ENCODE results near the gene JUN.

GRCh38 chr1:58799650-58800049 lies 15.8 kb upstream of the JUN start:
- no peak for TF ChIP-seq CTCF (IDR thresholded peaks at IDR 0.05 in 4 of 5, conservative IDR thresholded peaks at IDR 0.05 in 1 of 5)
- no peak for TF ChIP-seq POLR2A (IDR thresholded peaks at IDR 0.05)
